Parathyroid adenoma (tissue), 2 donors: ENCODE measurements around the gene ARHGAP10.
"Not testable (repeated sequence)": the region's sequence is repeated elsewhere in the genome, so short reads cannot be mapped to it uniquely, and the experiment has no call there.

ENCODE experiments used
- H2AFZ ChIP-seq: fragments of 300-600 bp; sonication (generic); one replicate; pipeline ENCODE4 v1.7.0; 2017; ENCODE audit warnings: antibody characterized with exemption, mild to moderate bottlenecking
- H3K27ac ChIP-seq: fragments of 300-600 bp; sonication (generic); one replicate; pipeline ENCODE4 v1.7.0; 2017
- H3K27me3 ChIP-seq: fragments of 300-600 bp; sonication (generic); one replicate; pipeline ENCODE4 v1.7.0; 2017; ENCODE audit warnings: low read length; ENCODE audit not compliant: control insufficient read depth, insufficient read depth
- H3K36me3 ChIP-seq: fragments of 300-600 bp; sonication (generic); one replicate; pipeline ENCODE4 v1.7.0; 2017; ENCODE audit warnings: low read length; ENCODE audit not compliant: control insufficient read depth, insufficient read depth
- H3K4me1 ChIP-seq: fragments of 300-600 bp; sonication (generic); one replicate; pipeline ENCODE4 v1.7.0; 2017; ENCODE audit warnings: control low read depth
- H3K4me2 ChIP-seq: fragments of 300-600 bp; sonication (generic); one replicate; pipeline ENCODE4 v1.7.0; 2017; ENCODE audit warnings: low read length
- H3K4me3 ChIP-seq: fragments of 300-600 bp; sonication (generic); one replicate; pipeline ENCODE4 v1.7.0; 2017; ENCODE audit warnings: low read depth, low read length
- H3K79me2 ChIP-seq: fragments of 300-600 bp; sonication (generic); one replicate; pipeline ENCODE4 v1.7.0; 2017; ENCODE audit warnings: control low read depth
- H3K9ac ChIP-seq: fragments of 300-600 bp; sonication (generic); one replicate; pipeline ENCODE4 v1.7.0; 2017; ENCODE audit warnings: mild to moderate bottlenecking
- H3K9me3 ChIP-seq: fragments of 300-600 bp; sonication (generic); one replicate; pipeline ENCODE4 v1.7.0; 2017; ENCODE audit warnings: low read length; ENCODE audit not compliant: control insufficient read depth
- CTCF ChIP-seq: fragments of 300-600 bp; sonication (generic); IDR thresholded peaks from one replicate; pipeline ENCODE4 v1.7.0; 2017; ENCODE audit warnings: antibody characterized with exemption, mild to moderate bottlenecking
- donor health status: primary hyperparathyroidism.

The ARHGAP10 gene

GRCh38 chr4:147910315-147910714, 178.4 kb downstream of the ARHGAP10 start:
- no peak overlapping the region for H3K27ac ChIP-seq
- TF ChIP-seq CTCF = no peak
- H3K79me2 ChIP-seq = no peaks in the 10 kb centered on the region
- no peaks in the 10 kb centered on the region for H3K36me3 ChIP-seq
- no peak overlapping the region for H3K9ac ChIP-seq
- H3K27me3 ChIP-seq = no peaks in the 10 kb centered on the region
- no peaks in the 10 kb centered on the region for H3K9me3 ChIP-seq
- H3K4me2 ChIP-seq = no peak overlapping the region
- no peak overlapping the region for H3K4me3 ChIP-seq
- H3K4me1 ChIP-seq = no peaks in the 10 kb centered on the region
- H2AFZ ChIP-seq = no peak overlapping the region

GRCh38 chr4:147912106-147912505, 180.2 kb downstream of the ARHGAP10 start:
- H3K36me3 ChIP-seq, H3K79me2 ChIP-seq, H3K4me1 ChIP-seq, H3K9ac ChIP-seq, H3K4me3 ChIP-seq, H3K27ac ChIP-seq, H3K4me2 ChIP-seq, H3K9me3 ChIP-seq, H3K27me3 ChIP-seq, H2AFZ ChIP-seq: not testable (repeated sequence)

- TF ChIP-seq CTCF = no peak
- H3K36me3 ChIP-seq = no peaks in the 10 kb centered on the region
- no peak overlapping the region for H2AFZ ChIP-seq
Observed at GRCh38 chr4:147913137-147913536, 181.2 kb downstream of the ARHGAP10 start.

GRCh38 chr4:147916351-147916750, 184.5 kb downstream of the ARHGAP10 start:
- Histone ChIP-seq H3K27me3 (no peaks in the 10 kb centered on the region), H3K4me3 (no peak overlapping the region)
- TF ChIP-seq CTCF = no peak

More at GRCh38 chr4:147913137-147913536, 181.2 kb downstream of the ARHGAP10 start:
- Histone ChIP-seq H3K4me1 (no peaks in the 10 kb centered on the region), H3K4me2 (no peak overlapping the region), H3K4me3 (no peak overlapping the region), H3K79me2 (no peaks in the 10 kb centered on the region), H3K27me3 (no peaks in the 10 kb centered on the region), H3K9me3 (no peaks in the 10 kb centered on the region), H3K27ac (no peak overlapping the region), H3K9ac (no peak overlapping the region)

GRCh38 chr4:147923381-147923780, 191.5 kb downstream of the ARHGAP10 start:
- no peak overlapping the region for H3K9ac ChIP-seq
- no peak overlapping the region for H3K4me3 ChIP-seq
- TF ChIP-seq CTCF = no peak
- no peaks in the 10 kb centered on the region for H3K4me1 ChIP-seq
- H3K9me3 ChIP-seq = no peaks in the 10 kb centered on the region
- H2AFZ ChIP-seq = no peak overlapping the region
- H3K4me2 ChIP-seq = no peak overlapping the region
- no peaks in the 10 kb centered on the region for H3K36me3 ChIP-seq
- no peaks in the 10 kb centered on the region for H3K79me2 ChIP-seq
- H3K27me3 ChIP-seq = no peaks in the 10 kb centered on the region
- H3K27ac ChIP-seq = no peak overlapping the region

More at GRCh38 chr4:147916351-147916750, 184.5 kb downstream of the ARHGAP10 start:
- H3K9ac ChIP-seq = no peak overlapping the region
- H3K36me3 ChIP-seq = no peaks in the 10 kb centered on the region
- H2AFZ ChIP-seq = no peak overlapping the region
- H3K4me2 ChIP-seq = no peak overlapping the region
- H3K27ac ChIP-seq = no peak overlapping the region
- H3K4me1 ChIP-seq = no peaks in the 10 kb centered on the region
- H3K9me3 ChIP-seq = no peaks in the 10 kb centered on the region
- no peaks in the 10 kb centered on the region for H3K79me2 ChIP-seq
